ENCODE data around the gene ITK.

ITK gene

DNA sequence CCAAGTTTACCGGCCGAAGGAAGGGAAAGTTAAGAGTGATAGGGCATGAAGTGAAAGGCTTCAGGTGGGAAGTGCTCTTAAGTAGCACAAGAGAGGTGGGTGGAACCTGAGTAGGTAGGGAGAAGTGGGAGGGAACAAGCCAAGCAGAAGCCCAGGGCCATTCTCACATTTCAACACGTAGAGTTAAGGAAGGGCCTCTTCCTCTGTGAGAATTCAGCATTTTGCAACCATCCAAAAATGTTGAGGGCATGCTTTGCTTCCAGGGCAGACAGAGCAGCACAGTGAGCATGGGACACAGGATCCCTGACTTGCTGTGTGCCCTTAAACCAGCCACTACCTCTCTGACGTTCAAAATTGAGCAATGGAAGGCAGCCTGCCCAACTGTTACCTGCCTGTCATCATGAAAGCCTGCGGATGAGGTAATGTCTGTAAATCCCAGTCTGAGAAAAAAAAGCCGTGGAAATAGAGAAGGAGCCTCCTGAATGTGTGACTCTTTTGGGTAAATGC, 88.6 kb downstream of the ITK start:
- Histone ChIP-seq H3K4me3 (ENCODE audit: low read length in 2 of 2) (no peak overlapping the region), H3K36me3 (ENCODE audit: control insufficient read depth in 2 of 2, insufficient read depth in 2 of 2, low read length in 2 of 2) (no peaks in the 10 kb centered on the region), H3K27ac (ENCODE audit: low read length) (no peak overlapping the region)

DNA sequence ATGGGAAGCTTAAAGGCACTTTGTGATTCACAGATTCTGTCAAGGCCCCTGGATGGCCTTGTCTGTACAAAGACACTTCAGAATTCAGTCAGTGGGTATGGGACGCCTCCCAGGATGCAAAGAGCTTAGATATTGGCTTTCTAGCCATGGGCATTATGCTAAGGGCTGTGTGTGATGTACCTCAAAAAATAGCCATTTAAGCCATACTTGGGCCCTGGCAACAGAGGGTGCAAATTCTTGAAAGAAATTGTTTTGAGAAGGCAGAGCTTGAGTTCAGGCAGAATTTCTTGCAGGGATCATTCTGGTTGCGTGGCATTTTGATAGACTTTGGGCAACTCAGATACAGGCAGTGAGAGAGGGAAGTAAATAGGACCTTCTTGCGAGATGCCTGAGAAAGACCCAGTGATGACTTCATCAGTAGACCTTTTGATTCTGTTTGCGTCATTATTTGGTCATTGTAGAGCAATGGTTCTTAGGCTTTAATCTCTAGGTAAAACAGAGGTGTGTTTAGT, 89.2 kb downstream of the ITK start:
- H3K9ac ChIP-seq (ENCODE audit: low read length in 2 of 2) = no peak overlapping the region
- no peak overlapping the region for H3K27ac ChIP-seq (ENCODE audit: low read length)
- H3K9me3 ChIP-seq (ENCODE audit: control insufficient read depth in 2 of 2, low read length in 2 of 2) = no peaks in the 10 kb centered on the region
- H3K27me3 ChIP-seq (ENCODE audit: control insufficient read depth in 1 of 2, insufficient read depth in 2 of 2, low read length in 2 of 2) = no peaks in the 10 kb centered on the region
- no peak overlapping the region for H3K4me3 ChIP-seq (ENCODE audit: low read length in 2 of 2)
- peaks cover 22% of the 10 kb centered on the region for H3K4me1 ChIP-seq (ENCODE audit: control insufficient read depth, insufficient read depth, low read length)
- H3K36me3 ChIP-seq (ENCODE audit: control insufficient read depth in 2 of 2, insufficient read depth in 2 of 2, low read length in 2 of 2) = no peaks in the 10 kb centered on the region

More for the DNA sequence above, 88.6 kb downstream of the ITK start:
- Histone ChIP-seq H3K4me1 (ENCODE audit: control insufficient read depth, insufficient read depth, low read length) (peaks cover 22% of the 10 kb centered on the region), H3K27me3 (ENCODE audit: control insufficient read depth in 1 of 2, insufficient read depth in 2 of 2, low read length in 2 of 2) (no peaks in the 10 kb centered on the region), H3K9ac (ENCODE audit: low read length in 2 of 2) (no peak overlapping the region), H3K9me3 (ENCODE audit: control insufficient read depth in 2 of 2, low read length in 2 of 2) (no peaks in the 10 kb centered on the region)

DNA sequence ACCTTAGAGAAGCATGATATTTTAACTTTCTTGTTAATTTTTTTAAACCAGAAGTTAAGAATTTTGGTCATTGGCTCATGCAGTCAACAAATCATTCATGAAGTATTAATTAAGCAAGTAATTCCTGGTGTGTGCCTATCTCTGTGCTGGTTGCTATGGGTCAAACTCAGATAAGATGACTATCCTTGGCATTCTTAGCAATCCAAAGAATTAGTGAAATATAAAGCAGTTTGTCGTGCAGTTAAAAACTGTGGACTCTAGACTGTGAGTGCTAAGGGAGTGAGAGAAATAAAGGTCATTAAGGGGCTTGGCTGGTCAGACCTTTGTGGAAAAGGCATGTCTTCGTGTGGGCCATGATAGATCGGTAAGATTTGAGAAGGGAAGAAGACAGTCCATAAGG, 90.1 kb downstream of the ITK start:
- H3K4me1 ChIP-seq (ENCODE audit: control insufficient read depth, insufficient read depth, low read length) = peaks cover 16% of the 10 kb centered on the region
- H3K27ac ChIP-seq (ENCODE audit: low read length) = no peak overlapping the region
- H3K4me3 ChIP-seq (ENCODE audit: low read length in 2 of 2) = no peak overlapping the region
- no peaks in the 10 kb centered on the region for H3K27me3 ChIP-seq (ENCODE audit: control insufficient read depth in 1 of 2, insufficient read depth in 2 of 2, low read length in 2 of 2)
- H3K36me3 ChIP-seq (ENCODE audit: control insufficient read depth in 2 of 2, insufficient read depth in 2 of 2, low read length in 2 of 2) = no peaks in the 10 kb centered on the region
- H3K9me3 ChIP-seq (ENCODE audit: control insufficient read depth in 2 of 2, low read length in 2 of 2) = no peaks in the 10 kb centered on the region
- H3K9ac ChIP-seq (ENCODE audit: low read length in 2 of 2) = no peak overlapping the region

DNA sequence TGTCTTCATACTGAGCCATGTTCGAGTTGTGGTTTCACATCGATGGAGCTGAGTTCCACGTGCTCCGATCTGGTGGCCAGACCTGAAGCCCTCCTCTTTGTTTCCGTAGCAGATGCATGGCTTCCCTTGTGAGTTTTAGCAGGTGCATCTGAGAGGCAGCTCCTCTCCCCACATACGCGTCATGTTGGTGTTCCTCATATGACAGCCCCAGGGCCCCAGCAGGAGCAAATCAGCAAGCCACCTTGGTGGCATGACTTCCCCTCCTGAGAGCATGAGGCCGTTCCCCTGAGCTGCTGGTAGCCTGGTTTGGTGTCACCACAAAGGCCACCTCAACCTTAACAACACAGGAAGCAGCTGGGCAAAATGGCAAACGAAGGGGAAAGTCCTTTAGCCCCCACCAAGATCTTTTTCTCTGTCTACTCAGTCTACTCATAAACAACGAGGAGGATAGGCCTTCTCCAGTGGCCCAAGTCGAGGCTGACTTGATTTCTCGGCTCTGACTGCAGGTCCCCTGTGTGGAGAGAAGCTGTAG, 91.2 kb downstream of the ITK start:
- H3K36me3 ChIP-seq (ENCODE audit: control insufficient read depth in 2 of 2, insufficient read depth in 2 of 2, low read length in 2 of 2) = no peaks in the 10 kb centered on the region
- no peak overlapping the region for H3K27ac ChIP-seq (ENCODE audit: low read length)
- H3K4me3 ChIP-seq (ENCODE audit: low read length in 2 of 2) = no peak overlapping the region
- no peaks in the 10 kb centered on the region for H3K9me3 ChIP-seq (ENCODE audit: control insufficient read depth in 2 of 2, low read length in 2 of 2)
- peaks cover 10% of the 10 kb centered on the region for H3K4me1 ChIP-seq (ENCODE audit: control insufficient read depth, insufficient read depth, low read length)
- H3K9ac ChIP-seq (ENCODE audit: low read length in 2 of 2) = no peak overlapping the region
- no peaks in the 10 kb centered on the region for H3K27me3 ChIP-seq (ENCODE audit: control insufficient read depth in 1 of 2, insufficient read depth in 2 of 2, low read length in 2 of 2)

DNA sequence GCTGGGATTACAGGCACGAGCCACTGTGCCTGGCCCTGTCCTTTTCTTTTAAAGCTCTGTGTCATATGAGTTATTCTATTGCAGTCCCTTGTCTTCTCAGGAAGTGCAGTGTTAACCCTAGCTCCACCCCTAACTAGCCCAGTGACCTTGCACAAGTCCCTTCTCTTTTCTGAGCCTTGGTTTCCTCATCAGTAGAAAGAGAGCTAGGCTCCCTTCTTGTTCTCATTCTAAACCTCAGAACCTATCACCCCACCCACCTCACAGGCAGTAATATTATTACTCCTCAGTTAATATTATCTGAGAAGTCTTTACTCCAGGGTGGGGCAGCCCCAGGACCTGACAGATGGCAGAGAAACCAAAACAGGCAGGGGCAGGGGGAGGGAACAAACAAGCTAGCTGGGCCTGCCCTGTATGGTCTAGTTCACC, 92.5 kb downstream of the ITK start:
- no peaks in the 10 kb centered on the region for H3K36me3 ChIP-seq (ENCODE audit: control insufficient read depth in 2 of 2, insufficient read depth in 2 of 2, low read length in 2 of 2)
- H3K4me3 ChIP-seq (ENCODE audit: low read length in 2 of 2) = no peak overlapping the region
- no peak overlapping the region for H3K9ac ChIP-seq (ENCODE audit: low read length in 2 of 2)
- H3K27ac ChIP-seq (ENCODE audit: low read length) = no peak overlapping the region
- no peaks in the 10 kb centered on the region for H3K9me3 ChIP-seq (ENCODE audit: control insufficient read depth in 2 of 2, low read length in 2 of 2)
- no peaks in the 10 kb centered on the region for H3K27me3 ChIP-seq (ENCODE audit: control insufficient read depth in 1 of 2, insufficient read depth in 2 of 2, low read length in 2 of 2)
- no peaks in the 10 kb centered on the region for H3K4me1 ChIP-seq (ENCODE audit: control insufficient read depth, insufficient read depth, low read length)

DNA sequence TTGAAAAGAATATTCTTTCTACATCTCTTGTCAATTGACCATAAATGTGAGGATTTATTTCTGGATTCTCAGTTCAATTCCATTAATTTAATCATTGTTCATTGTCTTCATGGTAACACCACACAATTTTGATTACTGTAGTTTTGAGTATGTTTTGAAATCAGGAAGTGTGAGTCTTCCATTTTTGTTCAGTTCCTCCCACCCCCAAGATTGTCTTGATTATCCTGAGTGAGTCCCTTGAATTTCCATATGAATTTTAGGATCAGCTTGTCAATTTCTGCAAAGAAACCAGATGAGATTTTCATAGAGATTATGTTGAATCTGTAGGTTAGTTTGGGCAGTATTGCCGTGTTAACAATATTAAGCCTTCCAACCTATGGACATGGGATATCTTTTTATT, 94.8 kb downstream of the ITK start:
- H3K9ac ChIP-seq (ENCODE audit: low read length in 2 of 2) = no peak overlapping the region
- no peak overlapping the region for H3K4me3 ChIP-seq (ENCODE audit: low read length in 2 of 2)
- H3K27ac ChIP-seq (ENCODE audit: low read length) = no peak overlapping the region
- no peaks in the 10 kb centered on the region for H3K27me3 ChIP-seq (ENCODE audit: control insufficient read depth in 1 of 2, insufficient read depth in 2 of 2, low read length in 2 of 2)
- H3K36me3 ChIP-seq (ENCODE audit: control insufficient read depth in 2 of 2, insufficient read depth in 2 of 2, low read length in 2 of 2) = no peaks in the 10 kb centered on the region
- no peaks in the 10 kb centered on the region for H3K4me1 ChIP-seq (ENCODE audit: control insufficient read depth, insufficient read depth, low read length)
- H3K9me3 ChIP-seq (ENCODE audit: control insufficient read depth in 2 of 2, low read length in 2 of 2) = no peaks in the 10 kb centered on the region

DNA sequence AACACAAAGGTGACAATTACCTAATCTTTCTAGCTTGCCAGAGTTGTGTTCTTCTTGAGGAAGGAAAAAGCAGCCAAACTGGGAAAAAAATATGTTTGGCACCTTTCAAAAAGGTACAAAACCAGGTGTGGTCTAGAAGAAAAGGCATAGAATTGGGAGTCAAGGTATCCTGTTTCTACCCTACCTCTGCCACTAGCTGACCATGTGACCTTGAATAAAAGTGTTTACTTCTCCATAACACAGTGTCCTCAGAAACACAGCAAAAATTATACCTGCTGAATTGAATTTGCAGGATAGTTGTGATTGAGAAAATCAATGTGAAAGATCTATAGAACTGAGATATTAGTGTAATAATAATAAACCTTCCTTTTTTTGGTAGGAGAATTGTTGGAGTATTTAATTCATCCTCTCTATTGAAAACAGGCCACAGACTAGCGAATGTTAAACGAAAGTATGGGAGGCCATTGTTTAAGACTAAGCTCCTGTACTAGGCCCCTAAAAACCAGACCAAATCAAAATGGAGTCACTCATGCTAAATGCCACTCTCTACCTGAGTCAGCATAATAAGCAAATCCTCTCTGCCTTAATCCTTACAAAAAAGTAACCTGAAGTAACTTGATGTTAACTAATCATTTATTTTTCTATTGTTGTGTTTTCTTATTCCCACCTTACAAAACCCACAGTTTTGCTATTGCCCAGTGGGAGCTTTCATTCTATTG, 97.8 kb downstream of the ITK start:
- Histone ChIP-seq H3K36me3 (ENCODE audit: control insufficient read depth in 2 of 2, insufficient read depth in 2 of 2, low read length in 2 of 2) (no peaks in the 10 kb centered on the region), H3K27ac (ENCODE audit: low read length) (no peak overlapping the region), H3K4me1 (ENCODE audit: control insufficient read depth, insufficient read depth, low read length) (peaks cover 2% of the 10 kb centered on the region)

DNA sequence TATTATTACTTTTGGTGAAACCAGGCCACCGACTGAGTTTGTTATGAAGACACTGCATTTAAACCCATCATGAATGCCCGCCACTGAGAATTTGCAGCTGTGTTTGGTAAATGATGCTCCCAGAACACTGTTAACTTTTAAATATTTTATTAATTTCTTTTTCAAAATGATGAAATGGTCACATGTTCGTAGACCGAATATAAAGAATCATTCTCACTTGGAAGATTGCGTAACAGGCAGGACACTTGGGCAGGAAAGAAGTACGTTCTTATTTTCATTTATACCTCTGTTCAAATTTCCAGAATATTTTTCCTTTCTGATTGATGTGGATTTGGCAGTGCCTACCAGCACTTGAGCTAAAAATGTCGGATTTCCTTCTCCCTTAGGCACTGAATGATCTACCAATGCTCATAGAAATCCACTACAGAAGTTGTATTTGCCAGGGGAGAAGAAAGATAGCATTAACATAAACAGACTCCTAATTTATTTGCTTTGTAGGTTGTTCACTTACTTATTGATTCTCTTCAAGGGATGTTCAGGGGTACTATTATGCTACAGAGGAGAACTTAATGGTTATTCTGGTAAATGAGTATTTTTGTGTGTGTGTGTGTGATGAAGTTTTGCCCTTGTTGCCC, 99.1 kb downstream of the ITK start:
- Histone ChIP-seq H3K27ac (ENCODE audit: low read length) (no peak overlapping the region), H3K27me3 (ENCODE audit: control insufficient read depth in 1 of 2, insufficient read depth in 2 of 2, low read length in 2 of 2) (no peaks in the 10 kb centered on the region), H3K9me3 (ENCODE audit: control insufficient read depth in 2 of 2, low read length in 2 of 2) (no peaks in the 10 kb centered on the region)

More for the DNA sequence above, 97.8 kb downstream of the ITK start:
- Histone ChIP-seq H3K9me3 (ENCODE audit: control insufficient read depth in 2 of 2, low read length in 2 of 2) (no peaks in the 10 kb centered on the region), H3K27me3 (ENCODE audit: control insufficient read depth in 1 of 2, insufficient read depth in 2 of 2, low read length in 2 of 2) (no peaks in the 10 kb centered on the region), H3K4me3 (ENCODE audit: low read length in 2 of 2) (no peak overlapping the region), H3K9ac (ENCODE audit: low read length in 2 of 2) (no peak overlapping the region)

DNA sequence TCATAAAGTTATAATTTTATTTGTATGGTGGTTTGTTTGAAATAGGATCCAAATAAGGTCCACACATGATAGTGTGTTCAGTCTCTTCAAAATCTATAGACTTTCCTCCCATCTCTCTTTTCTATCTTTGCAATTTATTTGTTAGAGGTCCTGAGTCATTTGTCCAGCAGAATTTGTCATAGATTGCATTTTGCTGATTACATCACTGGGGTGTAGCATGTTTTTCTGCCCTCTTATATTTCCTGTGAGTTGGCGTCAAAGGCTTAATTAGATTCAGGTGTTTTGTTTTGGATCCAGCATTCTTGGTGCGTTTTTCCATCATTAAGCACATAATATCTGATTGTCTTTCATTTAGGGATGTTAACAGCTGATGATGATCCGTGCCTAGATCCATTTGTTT, 100.3 kb downstream of the ITK start:
- Histone ChIP-seq H3K9ac (ENCODE audit: low read length in 2 of 2) (no peak overlapping the region), H3K27ac (ENCODE audit: low read length) (no peak overlapping the region), H3K4me3 (ENCODE audit: low read length in 2 of 2) (no peak overlapping the region), H3K9me3 (ENCODE audit: control insufficient read depth in 2 of 2, low read length in 2 of 2) (no peaks in the 10 kb centered on the region), H3K27me3 (ENCODE audit: control insufficient read depth in 1 of 2, insufficient read depth in 2 of 2, low read length in 2 of 2) (no peaks in the 10 kb centered on the region), H3K4me1 (ENCODE audit: control insufficient read depth, insufficient read depth, low read length) (peaks cover 13% of the 10 kb centered on the region), H3K36me3 (ENCODE audit: control insufficient read depth in 2 of 2, insufficient read depth in 2 of 2, low read length in 2 of 2) (no peaks in the 10 kb centered on the region)

More for the DNA sequence above, 99.1 kb downstream of the ITK start:
- Histone ChIP-seq H3K9ac (ENCODE audit: low read length in 2 of 2) (no peak overlapping the region), H3K4me1 (ENCODE audit: control insufficient read depth, insufficient read depth, low read length) (peaks cover 7% of the 10 kb centered on the region), H3K4me3 (ENCODE audit: low read length in 2 of 2) (no peak overlapping the region), H3K36me3 (ENCODE audit: control insufficient read depth in 2 of 2, insufficient read depth in 2 of 2, low read length in 2 of 2) (no peaks in the 10 kb centered on the region)

DNA sequence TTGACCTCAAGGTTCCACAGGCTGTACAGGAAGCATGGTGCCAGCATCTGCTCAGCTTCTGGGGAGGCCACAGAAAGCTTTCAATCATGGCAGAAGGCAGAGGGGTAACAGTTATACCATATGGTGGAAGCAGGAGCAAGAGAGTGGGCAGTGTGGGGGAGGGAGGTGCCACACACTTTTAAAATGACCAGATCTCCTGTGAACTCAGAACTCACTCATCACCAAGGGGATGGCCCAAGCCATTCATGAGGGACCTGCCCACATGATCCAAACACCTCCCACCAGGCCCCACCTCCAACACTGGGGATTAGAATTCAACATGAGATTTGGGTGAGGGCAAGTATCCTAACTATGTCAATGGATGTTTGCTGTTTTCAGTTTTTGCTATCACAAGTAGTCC, 101.5 kb downstream of the ITK start:
- H3K27ac ChIP-seq (ENCODE audit: low read length) = no peak overlapping the region
- peaks cover 21% of the 10 kb centered on the region for H3K4me1 ChIP-seq (ENCODE audit: control insufficient read depth, insufficient read depth, low read length)

More for the DNA sequence above, 101.5 kb downstream of the ITK start:
- no peak overlapping the region for H3K9ac ChIP-seq (ENCODE audit: low read length in 2 of 2)
- no peak overlapping the region for H3K4me3 ChIP-seq (ENCODE audit: low read length in 2 of 2)
- no peaks in the 10 kb centered on the region for H3K36me3 ChIP-seq (ENCODE audit: control insufficient read depth in 2 of 2, insufficient read depth in 2 of 2, low read length in 2 of 2)
- no peaks in the 10 kb centered on the region for H3K9me3 ChIP-seq (ENCODE audit: control insufficient read depth in 2 of 2, low read length in 2 of 2)
- H3K27me3 ChIP-seq (ENCODE audit: control insufficient read depth in 1 of 2, insufficient read depth in 2 of 2, low read length in 2 of 2) = no peaks in the 10 kb centered on the region
